Measurements from ENCODE around the gene GAB3.
"Not testable (repeated sequence)": the region's sequence is repeated elsewhere in the genome, so short reads cannot be mapped to it uniquely, and the experiment has no call there.

Gene GAB3

GRCh38 chrX:154719132-154719675 lies 31.7 kb downstream of the GAB3 start:
- no peaks in the 10 kb centered on the region for H3K9me3 Mint-ChIP-seq
- peak overlapping the region; percentile 46 for H3K4me3 Mint-ChIP-seq
- H3K36me3 Mint-ChIP-seq (ENCODE audit: low read depth): no peaks in the 10 kb centered on the region
- peaks cover 68% of the 10 kb centered on the region for H3K4me1 Mint-ChIP-seq (ENCODE audit: low read depth)
- H3K27ac Mint-ChIP-seq: peak overlapping the region; percentile 81
- H3K27me3 Mint-ChIP-seq: no peaks in the 10 kb centered on the region

DNA sequence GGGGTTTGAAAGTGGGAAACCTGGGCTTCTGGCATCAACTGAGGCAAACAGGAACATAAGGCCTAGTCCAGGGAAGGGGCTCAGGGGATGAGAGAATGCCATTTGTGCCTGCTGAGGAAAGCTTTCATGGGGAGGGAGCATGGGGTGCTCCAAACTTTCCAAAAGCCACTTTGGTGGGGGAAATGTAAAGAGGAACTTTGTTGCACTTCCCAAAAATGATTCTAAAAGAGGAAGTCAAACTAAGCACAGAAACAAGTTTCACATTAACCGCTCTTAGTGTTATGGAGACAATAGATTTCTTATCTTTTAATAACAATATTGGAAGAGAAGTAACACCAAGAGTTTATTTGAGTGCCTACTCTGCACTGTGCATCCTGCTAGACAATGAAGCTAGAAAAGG lies 32.3 kb downstream of the GAB3 start:
- peaks cover 64% of the 10 kb centered on the region for H3K4me1 Mint-ChIP-seq (ENCODE audit: low read depth)
- H3K4me3 Mint-ChIP-seq: peak overlapping the region; percentile 46
- no peaks in the 10 kb centered on the region for H3K9me3 Mint-ChIP-seq

GRCh38 chrX:154717824-154718223 lies 33.1 kb downstream of the GAB3 start:
- Mint-ChIP-seq H3K27ac (peak overlapping the region; percentile 81), H3K4me1 (ENCODE audit: low read depth) (peaks cover 63% of the 10 kb centered on the region), H3K9me3 (no peaks in the 10 kb centered on the region), H3K27me3 (no peaks in the 10 kb centered on the region), H3K4me3 (peak overlapping the region; percentile 2), H3K36me3 (ENCODE audit: low read depth) (peaks cover 3% of the 10 kb centered on the region)

More for the DNA sequence above, 32.3 kb downstream of the GAB3 start:
- Mint-ChIP-seq H3K27me3 (no peaks in the 10 kb centered on the region), H3K36me3 (ENCODE audit: low read depth) (no peaks in the 10 kb centered on the region), H3K27ac (peak overlapping the region; percentile 81)

DNA sequence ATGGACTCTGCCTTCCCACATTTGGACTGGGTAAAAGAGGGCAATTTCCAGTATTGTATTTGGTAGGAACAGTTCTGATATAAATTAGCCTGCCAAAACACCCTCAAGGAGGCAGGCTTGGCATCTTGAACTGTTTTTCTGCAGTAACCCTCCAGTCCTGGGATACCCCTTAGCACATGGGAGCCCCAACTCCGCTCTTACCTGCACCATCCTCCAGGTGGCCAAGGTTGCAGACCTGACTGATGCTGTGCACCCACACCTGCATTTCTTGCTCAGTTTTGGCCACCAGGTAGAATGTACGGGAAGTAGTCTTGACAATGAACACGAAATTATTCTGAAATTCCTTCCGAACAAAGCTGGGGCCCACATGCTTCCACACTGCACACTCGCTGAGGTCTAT lies 35.1 kb downstream of the GAB3 start:
- Mint-ChIP-seq H3K4me3 (no peak overlapping the region), H3K36me3 (ENCODE audit: low read depth) (peaks cover 13% of the 10 kb centered on the region), H3K9me3 (no peaks in the 10 kb centered on the region), H3K27me3 (no peaks in the 10 kb centered on the region), H3K27ac (no peak overlapping the region), H3K4me1 (ENCODE audit: low read depth) (peaks cover 71% of the 10 kb centered on the region)

- H3K4me3 Mint-ChIP-seq: no peak overlapping the region
- peaks cover 14% of the 10 kb centered on the region for H3K36me3 Mint-ChIP-seq (ENCODE audit: low read depth)
- H3K27me3 Mint-ChIP-seq: no peaks in the 10 kb centered on the region
- H3K4me1 Mint-ChIP-seq (ENCODE audit: low read depth): peaks cover 68% of the 10 kb centered on the region
- H3K27ac Mint-ChIP-seq: no peak overlapping the region
- no peaks in the 10 kb centered on the region for H3K9me3 Mint-ChIP-seq
Measured at GRCh38 chrX:154714925-154715324, 36.0 kb downstream of the GAB3 start.

DNA sequence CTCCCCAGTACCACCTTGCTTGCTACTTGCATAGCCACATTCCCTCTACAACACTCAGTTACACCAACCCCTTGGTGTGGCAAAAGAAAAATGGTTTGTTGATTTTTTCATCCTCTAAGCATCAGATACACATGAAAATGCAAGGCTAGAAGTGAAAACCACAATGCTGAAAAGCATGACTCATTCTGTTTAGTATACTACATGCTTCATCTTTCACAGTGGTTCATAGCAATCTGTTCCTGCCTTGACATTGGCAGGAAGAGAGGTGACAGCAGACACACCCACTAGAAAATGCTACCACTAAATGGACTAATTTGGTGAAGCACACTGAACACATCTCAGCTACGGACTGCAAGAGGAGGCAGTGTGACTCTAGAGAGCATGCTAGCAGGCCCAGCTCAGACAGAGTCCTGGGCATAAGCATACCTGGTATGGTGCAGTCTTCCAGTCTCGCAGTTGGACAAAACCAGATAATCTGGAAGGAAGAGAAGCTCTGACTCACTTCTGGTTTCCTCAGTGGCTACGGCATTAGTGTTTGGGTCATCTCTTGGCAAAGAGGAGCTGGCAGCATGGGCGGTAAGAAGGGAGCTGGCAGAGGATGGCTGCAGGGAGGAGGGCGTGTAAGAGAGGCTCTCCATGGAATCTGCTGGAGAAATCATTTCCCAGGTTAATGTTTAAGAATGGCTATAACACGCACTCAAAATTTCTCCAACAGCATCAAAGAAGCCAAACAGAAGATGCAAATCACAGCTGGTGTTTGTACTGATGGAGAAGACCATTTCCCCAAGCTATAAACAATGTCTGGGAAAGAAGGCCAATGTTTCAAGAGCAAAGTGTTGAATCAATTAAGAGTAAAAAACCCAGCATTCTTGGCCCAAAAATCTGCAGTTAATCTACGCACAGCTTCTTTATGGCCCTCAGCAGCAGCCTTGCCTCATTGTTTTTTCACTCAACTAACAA lies 37.8 kb downstream of the GAB3 start:
- Mint-ChIP-seq H3K27me3 (no peaks in the 10 kb centered on the region), H3K36me3 (ENCODE audit: low read depth) (peaks cover 14% of the 10 kb centered on the region), H3K27ac (peak overlapping the region; percentile 74), H3K9me3 (no peaks in the 10 kb centered on the region), H3K4me1 (ENCODE audit: low read depth) (peaks cover 50% of the 10 kb centered on the region), H3K4me3 (no peak overlapping the region)

GRCh38 chrX:154711264-154711663 lies 39.6 kb downstream of the GAB3 start:
- H3K27me3 Mint-ChIP-seq: no peaks in the 10 kb centered on the region
- peaks cover 14% of the 10 kb centered on the region for H3K36me3 Mint-ChIP-seq (ENCODE audit: low read depth)
- H3K4me1 Mint-ChIP-seq (ENCODE audit: low read depth): peaks cover 33% of the 10 kb centered on the region
- no peak overlapping the region for H3K27ac Mint-ChIP-seq
- no peak overlapping the region for H3K4me3 Mint-ChIP-seq
- H3K9me3 Mint-ChIP-seq: no peaks in the 10 kb centered on the region

DNA sequence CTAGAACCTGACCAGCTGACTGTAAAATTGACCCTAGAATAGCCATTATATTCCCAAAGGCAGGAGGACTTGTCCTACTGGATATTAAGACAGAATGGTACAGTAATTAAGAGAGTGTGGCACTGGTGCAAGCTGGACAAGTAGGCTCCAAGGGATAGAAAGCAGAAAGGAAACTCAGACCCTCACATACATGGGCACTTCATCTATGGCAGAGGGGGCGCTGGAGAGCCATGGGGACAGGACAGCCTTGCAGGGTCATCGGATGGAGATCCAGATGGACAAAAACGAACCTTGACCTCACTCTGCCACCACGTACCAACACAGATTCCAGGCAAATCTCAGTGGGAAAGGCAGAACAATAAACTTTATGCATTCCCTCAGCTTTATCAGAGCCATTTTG lies 40.6 kb downstream of the GAB3 start:
- no peaks in the 10 kb centered on the region for H3K9me3 Mint-ChIP-seq
- H3K27me3 Mint-ChIP-seq: no peaks in the 10 kb centered on the region
- H3K4me3 Mint-ChIP-seq: no peak overlapping the region
- no peak overlapping the region for H3K27ac Mint-ChIP-seq
- H3K36me3 Mint-ChIP-seq (ENCODE audit: low read depth): peaks cover 20% of the 10 kb centered on the region
- H3K4me1 Mint-ChIP-seq (ENCODE audit: low read depth): peaks cover 33% of the 10 kb centered on the region

GRCh38 chrX:154698630-154699248 lies 52.1 kb downstream of the GAB3 start:
- no peak overlapping the region for H3K4me3 Mint-ChIP-seq
- H3K27ac Mint-ChIP-seq: no peak overlapping the region
- H3K4me1 Mint-ChIP-seq (ENCODE audit: low read depth): peaks cover 6% of the 10 kb centered on the region
- H3K9me3 Mint-ChIP-seq: no peaks in the 10 kb centered on the region
- H3K36me3 Mint-ChIP-seq (ENCODE audit: low read depth): peaks cover 29% of the 10 kb centered on the region
- no peaks in the 10 kb centered on the region for H3K27me3 Mint-ChIP-seq

- no peaks in the 10 kb centered on the region for H3K9me3 Mint-ChIP-seq
- H3K36me3 Mint-ChIP-seq (ENCODE audit: low read depth): peaks cover 30% of the 10 kb centered on the region
- H3K27ac Mint-ChIP-seq: peak overlapping the region; percentile 61
- H3K4me1 Mint-ChIP-seq (ENCODE audit: low read depth): peaks cover 13% of the 10 kb centered on the region
- no peak overlapping the region for H3K4me3 Mint-ChIP-seq
- H3K27me3 Mint-ChIP-seq: no peaks in the 10 kb centered on the region
Measured at GRCh38 chrX:154696676-154697045, 54.2 kb downstream of the GAB3 start.

GRCh38 chrX:154695911-154696675 lies 54.8 kb downstream of the GAB3 start:
- no peak overlapping the region for H3K4me3 Mint-ChIP-seq
- no peaks in the 10 kb centered on the region for H3K9me3 Mint-ChIP-seq
- no peaks in the 10 kb centered on the region for H3K27me3 Mint-ChIP-seq
- peaks cover 33% of the 10 kb centered on the region for H3K36me3 Mint-ChIP-seq (ENCODE audit: low read depth)
- H3K4me1 Mint-ChIP-seq (ENCODE audit: low read depth): peaks cover 13% of the 10 kb centered on the region
- H3K27ac Mint-ChIP-seq: peak overlapping the region; percentile 61

DNA sequence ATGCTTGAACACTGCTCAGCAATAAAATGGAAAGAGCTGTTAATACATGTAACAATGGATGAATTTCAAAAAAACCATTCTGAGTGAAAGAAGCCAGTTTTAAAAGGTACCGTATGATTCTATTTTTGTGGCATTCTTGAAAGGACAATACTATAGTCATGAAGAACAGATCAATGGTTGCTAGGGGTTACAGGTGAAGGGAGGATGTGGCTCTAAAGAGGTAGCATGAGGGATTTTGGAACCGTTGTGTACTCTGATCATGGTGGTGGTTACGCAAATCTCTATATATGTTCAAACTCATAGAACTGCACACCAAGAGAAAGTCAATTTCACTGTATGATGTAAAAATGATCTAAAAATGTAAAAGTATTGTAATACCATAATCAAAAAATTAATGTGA lies 57.5 kb downstream of the GAB3 start:
- Mint-ChIP-seq H3K4me1 (ENCODE audit: low read depth) (peaks cover 13% of the 10 kb centered on the region), H3K36me3 (ENCODE audit: low read depth) (peaks cover 33% of the 10 kb centered on the region)

GRCh38 chrX:154690438-154690837 lies 60.4 kb downstream of the GAB3 start:
- Mint-ChIP-seq H3K36me3 (ENCODE audit: low read depth) (peaks cover 14% of the 10 kb centered on the region), H3K4me1 (ENCODE audit: low read depth) (peaks cover 12% of the 10 kb centered on the region)
- H3K9me3 Mint-ChIP-seq, H3K27me3 Mint-ChIP-seq, H3K27ac Mint-ChIP-seq, H3K4me3 Mint-ChIP-seq: not testable (repeated sequence)

More for the DNA sequence above, 57.5 kb downstream of the GAB3 start:
- Mint-ChIP-seq H3K27me3 (no peaks in the 10 kb centered on the region), H3K9me3 (no peaks in the 10 kb centered on the region), H3K4me3 (no peak overlapping the region), H3K27ac (peak overlapping the region; percentile 56)

- H3K4me1 Mint-ChIP-seq (ENCODE audit: low read depth); H3K27me3 Mint-ChIP-seq; H3K36me3 Mint-ChIP-seq (ENCODE audit: low read depth); H3K9me3 Mint-ChIP-seq; H3K4me3 Mint-ChIP-seq; H3K27ac Mint-ChIP-seq: not testable (repeated sequence)
Measured at GRCh38 chrX:154672084-154672483, 78.8 kb downstream of the GAB3 start.

DNA sequence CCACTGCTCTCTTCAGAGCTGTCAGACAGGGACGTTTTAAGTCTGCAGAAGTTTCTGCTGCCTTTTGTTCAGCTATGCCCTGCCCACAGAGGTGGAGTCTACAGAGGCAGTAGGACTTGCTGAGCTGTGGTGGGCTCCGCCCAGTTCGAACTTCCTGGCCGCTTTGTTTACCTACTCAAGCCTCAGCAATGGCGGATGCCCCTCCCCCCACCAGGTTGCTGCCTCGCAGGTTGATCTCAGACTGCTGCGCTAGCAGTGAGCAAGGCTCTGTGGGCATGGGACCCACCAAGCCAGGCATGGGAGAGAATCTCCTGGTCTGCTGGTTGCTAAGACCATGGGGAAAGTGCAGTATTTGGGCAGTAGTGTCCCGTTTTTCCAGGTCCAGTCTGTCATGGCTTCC lies 80.0 kb downstream of the GAB3 start:
- not testable (repeated sequence) for H3K4me3 Mint-ChIP-seq; H3K9me3 Mint-ChIP-seq; H3K4me1 Mint-ChIP-seq (ENCODE audit: low read depth); H3K27ac Mint-ChIP-seq; H3K36me3 Mint-ChIP-seq (ENCODE audit: low read depth); H3K27me3 Mint-ChIP-seq
